ENCODE results near the gene RRP15. TPM values are rescaled to one million over a fixed set of nuclear protein-coding genes. Genes with fewer than 3 reads are reported as not detected.

Gene RRP15
- polyA plus RNA-seq, 1 donor (not counting 4 experiments of a cell fraction or from before 2014, with no cell fraction given): 15.8 TPM

GRCh38 chr1:218350801-218351266, 65.7 kb downstream of the RRP15 start:
- DNase-seq (ENCODE audit: low read depth, low spot score) (no peak), FAIRE-seq (no peak)
- peaks cover 92% of the 10 kb centered on the region for H3K79me2 ChIP-seq (ENCODE audit: control insufficient read depth, insufficient read depth, low read length)
- H3K27ac ChIP-seq (ENCODE audit: control insufficient read depth, insufficient read depth, low read length): peak overlapping the region; percentile 30
- H3K9me1 ChIP-seq (ENCODE audit: control insufficient read depth, extremely low read depth, insufficient read depth, low read length): no peaks in the 10 kb centered on the region
- peak overlapping the region; percentile 4 to 100 (median 56) for H3K4me3 ChIP-seq (ENCODE audit: control insufficient read depth in 2 of 3, extremely low read depth in 1 of 3, insufficient read depth in 2 of 3, low read depth in 1 of 3, low read length in 3 of 3)
- TF ChIP-seq EZH2 (IDR thresholded peaks at IDR 0.05; ENCODE audit: low read length) (no peak), CTCF (optimal IDR thresholded peaks at IDR 0.05 in 1 of 3, IDR thresholded peaks at IDR 0.05 in 1 of 3, conservative IDR thresholded peaks at IDR 0.05 in 1 of 3; ENCODE audit: extremely low read depth in 1 of 3, insufficient read depth in 2 of 3, low read length in 3 of 3) (no peak)
- no peak overlapping the region for H3K9ac ChIP-seq (ENCODE audit: control insufficient read depth, extremely low read depth, insufficient read depth, low read length)
- peaks cover 23% of the 10 kb centered on the region for H3K4me1 ChIP-seq (ENCODE audit: control insufficient read depth, extremely low read depth, insufficient read depth, low read length)
- H3K36me3 ChIP-seq (ENCODE audit: control insufficient read depth in 2 of 2, extremely low read depth in 1 of 2, insufficient read depth in 2 of 2, low read length in 2 of 2): no peaks in the 10 kb centered on the region
- no peaks in the 10 kb centered on the region for H3K9me3 ChIP-seq (ENCODE audit: control insufficient read depth, low read depth, low read length)
- dilution Hi-C loops (cut with MboI; ENCODE audit: extremely low pct_ligation_motif_present, low sequenced_read_pairs): no loop called here
- H3K4me2 ChIP-seq (ENCODE audit: control insufficient read depth, extremely low read depth, insufficient read depth, low read depth, low read length): peak overlapping the region; percentile 86
- peak overlapping the region; percentile 23 for H2AFZ ChIP-seq (ENCODE audit: control insufficient read depth, low read length)
- no peaks in the 10 kb centered on the region for H4K20me1 ChIP-seq (ENCODE audit: control insufficient read depth, extremely low read depth, insufficient read depth, low read length)
- H3K27me3 ChIP-seq (ENCODE audit: control insufficient read depth, extremely low read depth, insufficient read depth, low read length): no peaks in the 10 kb centered on the region

- no peaks in the 10 kb centered on the region for H3K9me1 ChIP-seq (ENCODE audit: control insufficient read depth, extremely low read depth, insufficient read depth, low read length)
- peak overlapping the region; percentile 86 for H3K4me2 ChIP-seq (ENCODE audit: control insufficient read depth, extremely low read depth, insufficient read depth, low read depth, low read length)
- DNase-seq (ENCODE audit: low read depth, low spot score) (no peak), FAIRE-seq (peak; percentile 51)
- no peak for TF ChIP-seq EZH2 (IDR thresholded peaks at IDR 0.05; ENCODE audit: low read length)
- TF ChIP-seq CTCF (optimal IDR thresholded peaks at IDR 0.05 in 1 of 3, IDR thresholded peaks at IDR 0.05 in 1 of 3, conservative IDR thresholded peaks at IDR 0.05 in 1 of 3; ENCODE audit: extremely low read depth in 1 of 3, insufficient read depth in 2 of 3, low read length in 3 of 3): peak; percentile 45 to 57 (median 49)
- no peaks in the 10 kb centered on the region for H4K20me1 ChIP-seq (ENCODE audit: control insufficient read depth, extremely low read depth, insufficient read depth, low read length)
- peak overlapping the region; percentile 4 to 100 (median 56) for H3K4me3 ChIP-seq (ENCODE audit: control insufficient read depth in 2 of 3, extremely low read depth in 1 of 3, insufficient read depth in 2 of 3, low read depth in 1 of 3, low read length in 3 of 3)
- peak overlapping the region; percentile 23 for H3K9ac ChIP-seq (ENCODE audit: control insufficient read depth, extremely low read depth, insufficient read depth, low read length)
- peak overlapping the region; percentile 30 for H3K27ac ChIP-seq (ENCODE audit: control insufficient read depth, insufficient read depth, low read length)
- dilution Hi-C loops (cut with MboI; ENCODE audit: extremely low pct_ligation_motif_present, low sequenced_read_pairs): no loop called here
- no peaks in the 10 kb centered on the region for H3K27me3 ChIP-seq (ENCODE audit: control insufficient read depth, extremely low read depth, insufficient read depth, low read length)
- peak overlapping the region; percentile 23 for H2AFZ ChIP-seq (ENCODE audit: control insufficient read depth, low read length)
- H3K79me2 ChIP-seq (ENCODE audit: control insufficient read depth, insufficient read depth, low read length): peaks cover 94% of the 10 kb centered on the region
- H3K4me1 ChIP-seq (ENCODE audit: control insufficient read depth, extremely low read depth, insufficient read depth, low read length): peaks cover 23% of the 10 kb centered on the region
- H3K36me3 ChIP-seq (ENCODE audit: control insufficient read depth in 2 of 2, extremely low read depth in 1 of 2, insufficient read depth in 2 of 2, low read length in 2 of 2): no peaks in the 10 kb centered on the region
- H3K9me3 ChIP-seq (ENCODE audit: control insufficient read depth, low read depth, low read length): no peaks in the 10 kb centered on the region
Measured at GRCh38 chr1:218351391-218352074, 66.4 kb downstream of the RRP15 start.

All from keratinocyte (primary cell).